Stimulated activated CD8-positive, alpha-beta memory T cell treated with anti-CD3 and anti-CD28 coated beads, Interleukin-7, amount 100 ng/mL, for 24 hours (primary cell): ENCODE results near the gene IKBIP.
"Not testable (repeated sequence)": the region's sequence is repeated elsewhere in the genome, so short reads cannot be mapped to it uniquely, and the experiment has no call there.

Experiments
- DNase-seq: peaks from one replicate; pipeline ENCODE4 v3.0.0-alpha.2; 2020; ENCODE audit warnings: low read depth

IKBIP gene

DNA sequence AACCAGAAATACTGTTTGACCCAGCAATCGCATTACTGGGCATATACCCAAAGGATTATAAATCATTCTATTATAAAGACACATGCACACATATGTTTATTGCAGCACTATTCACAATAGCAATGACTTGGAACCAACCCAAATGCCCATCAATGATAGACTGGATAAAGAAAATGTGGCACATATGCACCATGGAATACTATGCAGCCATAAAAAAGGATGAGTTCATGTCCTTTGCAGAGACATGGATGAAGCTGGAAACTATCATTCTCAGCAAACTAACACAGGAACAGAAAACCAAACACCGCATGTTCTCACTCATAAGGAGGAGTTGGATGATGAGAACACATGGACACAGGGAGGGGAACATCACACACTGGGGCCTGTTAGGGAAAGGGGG, 67.8 kb downstream of the IKBIP start:
- not testable (repeated sequence) for DNase-seq

DNA sequence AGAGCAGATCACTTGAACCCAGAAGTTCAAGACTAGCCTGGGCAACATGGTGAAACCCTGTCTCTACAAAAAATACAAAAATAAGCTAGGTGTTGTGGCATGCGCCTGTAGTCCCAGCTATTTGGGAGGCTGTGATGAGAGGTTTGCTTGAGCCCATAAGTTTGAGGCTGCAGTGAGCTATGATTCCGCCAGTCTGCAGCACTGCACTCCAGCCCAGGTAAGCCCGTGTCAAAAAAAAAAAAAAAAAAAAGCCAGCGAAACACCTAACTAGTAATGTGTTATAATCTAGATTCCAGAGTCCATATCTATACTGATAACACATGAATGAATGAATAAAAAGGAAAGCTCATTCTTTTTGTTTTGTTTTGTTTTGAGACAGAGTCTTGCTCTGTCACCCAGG, 69.6 kb downstream of the IKBIP start:
- DNase-seq = no peak
